Heart right ventricle (tissue), 16 donors: ENCODE measurements around the gene FAM217B. TPM values are rescaled to one million over a fixed set of nuclear protein-coding genes. Genes with fewer than 3 reads are reported as not detected.
"Not testable (repeated sequence)": the region's sequence is repeated elsewhere in the genome, so short reads cannot be mapped to it uniquely, and the experiment has no call there.

Experiments
- ATAC-seq, 8 donors: fragments of 200-7000 bp; cut with Tn5 transposase; one replicate each; pipeline ENCODE4 v1.9.1; 2020; ENCODE audit warnings: mild to moderate bottlenecking in 8 of 8, moderate library complexity in 8 of 8, moderate number of reproducible peaks in 1 of 8
- DNase-seq, 2 donors: peaks; one replicate each; pipeline ENCODE4 v3.0.0-alpha.2; 2020
- H3K27ac ChIP-seq, 10 donors: fragments of 200-600 bp; sonication (generic) in 2 of 10; one replicate each; pipeline versions ENCODE4 v1.5.0 to v1.8.0; 2020 to 2022; ENCODE audit warnings: mild to moderate bottlenecking in 3 of 10
- H3K27me3 ChIP-seq, 7 donors: fragments of 200-600 bp; one replicate each; pipeline ENCODE4 v1.8.0; 2021 to 2022; ENCODE audit warnings: mild to moderate bottlenecking in 2 of 7
- H3K36me3 ChIP-seq, 9 donors: fragments of 200-600 bp; sonication (generic) in 1 of 9; one replicate each; pipeline versions ENCODE4 v1.5.0 to v1.8.0; 2020 to 2022; ENCODE audit warnings: mild to moderate bottlenecking in 2 of 9
- H3K4me1 ChIP-seq, 9 donors: fragments of 200-600 bp; sonication (generic) in 1 of 9; one replicate each; pipeline versions ENCODE4 v1.5.0 to v1.8.0; 2020 to 2022; ENCODE audit warnings: mild to moderate bottlenecking in 4 of 9
- H3K4me3 ChIP-seq, 10 donors: fragments of 200-600 bp; sonication (generic) in 2 of 10; one replicate each; pipeline versions ENCODE4 v1.5.0 to v1.8.0; 2020 to 2022; ENCODE audit warnings: mild to moderate bottlenecking in 7 of 10, moderate library complexity in 2 of 10
- H3K9me3 ChIP-seq, 11 donors: fragments of 200-600 bp in 10 of 11; sonication (generic) in 2 of 11; one replicate each; pipeline versions ENCODE4 v1.5.0 to v1.8.0; 2013 to 2022; ENCODE audit warnings: mild to moderate bottlenecking in 2 of 11, control low read depth in 1 of 11, moderate library complexity in 1 of 11
- CTCF ChIP-seq, 9 donors: fragments of 200-600 bp; sonication (generic) in 2 of 9; IDR thresholded peaks; one replicate each; pipeline versions ENCODE4 v1.5.0 to v1.8.0; 2021 to 2022; ENCODE audit warnings: antibody characterized with exemption in 9 of 9, mild to moderate bottlenecking in 5 of 9, moderate library complexity in 1 of 9
- WGBS, 2 donors: extraction: QIAGEN DNeasy Blood & Tissue Kit; methylation state at CpG; one replicate each; pipeline ENCODE4 v1.1.7; 2013; ENCODE audit warnings: inconsistent platforms in 1 of 2; 5-methylcytosine and 5-hydroxymethylcytosine counted together
- intact Hi-C, 10 donors: fragments of 100-400 bp; cut with DNase I; formaldehyde crosslinking; loops; one replicate each; pipeline versions ENCODE4 v1.11.1 to v1.14.2; 2022
- polyA plus RNA-seq, 2 donors: library from polyadenylated mRNA; stranded (reverse); fragments of 200-250 nt; gene quantifications; one replicate each; pipeline ENCODE4 v1.2.3, GENCODE V29; 2013
- total RNA-seq, 10 donors: library from RNA; stranded (reverse); fragmentation: NEBNext Ultra II Directional in 3 of 10; extraction: Animal tissue kit (Norgen Biotek cat#: 25700) in 3 of 10; gene quantifications; one replicate each; pipeline versions ENCODE4 v1.2.1 to v1.2.4, GENCODE V29; 2021 to 2023
- donor health status: Arrhythmogenic right ventricular cardiomyopathy.
- donor health status: ischemic (EF 13 %, LVEDD 7.1; RV severe dilation, severe dysfunction).
- donor health status: healthy with polysubstance abuse.
- donor health status: DM: no; HTN: yes; CAD: no.
- donor health status: DM: no; HTN: no; CAD: no.
- donor health status: ischemic (EF 25% LVEDD 6.9; RV normal size, moderate dysfunction).
- donor health status: ischemic (EF 25% LVEDD 5.7; RV mildly dilated, moderate dysfunction).
- donor health status: healthy.
- donor health status: DM: yes; HTN: yes; CAD: no.
- donor health status: Ischemic cardiomyopathy.
- donor health status: ischemic (EF 35%, LVEDD 5.7; RV mildly dilated, moderate dysfunction).
- donor health status: nonischemic (EF 11% LVEDD 7.7; RV severe dilation, severe dysfunction).
- donor health status: DM: yes; HTN: yes; CAD: no.
- donor health status: PGD.
- donor health status: ischemic (EF 29% LVEDD 5.4; RV normal size, mild dysfunction).
- donor health status: nonischemic (EF 23%, LVEDD 6.1; RV moderate dilation, normal function).

The FAM217B gene
- total and polyA plus RNA-seq, 12 donors: 2.4 to 38.3 (median 27.2) TPM

DNA sequence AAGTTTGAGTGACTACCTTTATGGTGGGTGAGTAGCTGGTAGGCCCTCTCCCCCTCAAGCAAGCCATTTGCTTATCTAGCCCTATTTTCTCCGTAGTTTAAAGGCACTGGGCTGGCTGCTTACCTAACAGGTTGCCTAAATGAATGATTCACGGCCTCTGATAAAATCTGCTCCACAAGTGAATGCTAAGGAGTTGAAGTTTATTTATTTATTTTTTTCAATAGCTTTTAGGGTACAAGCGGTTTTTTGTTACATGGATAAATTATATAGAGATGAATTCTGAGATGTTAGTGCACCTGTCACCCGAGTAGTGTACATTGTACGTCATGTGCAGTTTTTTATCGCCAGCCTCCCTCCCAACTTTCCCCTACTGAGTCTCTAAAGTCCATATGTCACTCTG is 9.7 kb downstream of the FAM217B start:
- no peak for ATAC-seq
- H3K9me3 ChIP-seq: no peaks in the 10 kb centered on the region
- no peaks in the 10 kb centered on the region for H3K27me3 ChIP-seq
- no peak overlapping the region for H3K4me3 ChIP-seq
- H3K36me3 ChIP-seq: peaks cover 0 to 59% (median 12%) of the 10 kb centered on the region in 9 donors
- no peak for TF ChIP-seq CTCF (IDR thresholded peaks at IDR 0.05)
- WGBS, 2 donors: 92 to 94% methylated on average over 6 of the region's 6 CpGs
- H3K4me1 ChIP-seq: peaks cover 0 to 47% (median 25%) of the 10 kb centered on the region in 9 donors
- DNase-seq: no peak
- intact Hi-C loops: loop anchor here in 5 of 10 donors (5.0 to 10.0 kb wide), 5 partner anchors 85 to 1292 kb away; no protein-coding TSS in a partner anchor
- H3K27ac ChIP-seq: no peak overlapping the region

GRCh38 chr20:59954718-59955117 is 14.5 kb downstream of the FAM217B start:
- Histone ChIP-seq H3K9me3 (no peaks in the 10 kb centered on the region), H3K36me3 (peaks cover 0 to 48% (median 2%) of the 10 kb centered on the region in 9 donors), H3K4me3 (no peak overlapping the region), H3K27ac (no peak overlapping the region), H3K27me3 (no peaks in the 10 kb centered on the region), H3K4me1 (peaks cover 0 to 9% (median 0%) of the 10 kb centered on the region in 9 donors)
- WGBS, 2 donors: 90 to 94% methylated on average over 4 of the region's 4 CpGs
- no peak for ATAC-seq
- no peak for DNase-seq
- no peak for TF ChIP-seq CTCF (IDR thresholded peaks at IDR 0.05)
- intact Hi-C loops: loop anchor here in 1 of 10 donors (10.0 kb wide), 1 partner anchor 100 kb away; no protein-coding TSS in a partner anchor

DNA sequence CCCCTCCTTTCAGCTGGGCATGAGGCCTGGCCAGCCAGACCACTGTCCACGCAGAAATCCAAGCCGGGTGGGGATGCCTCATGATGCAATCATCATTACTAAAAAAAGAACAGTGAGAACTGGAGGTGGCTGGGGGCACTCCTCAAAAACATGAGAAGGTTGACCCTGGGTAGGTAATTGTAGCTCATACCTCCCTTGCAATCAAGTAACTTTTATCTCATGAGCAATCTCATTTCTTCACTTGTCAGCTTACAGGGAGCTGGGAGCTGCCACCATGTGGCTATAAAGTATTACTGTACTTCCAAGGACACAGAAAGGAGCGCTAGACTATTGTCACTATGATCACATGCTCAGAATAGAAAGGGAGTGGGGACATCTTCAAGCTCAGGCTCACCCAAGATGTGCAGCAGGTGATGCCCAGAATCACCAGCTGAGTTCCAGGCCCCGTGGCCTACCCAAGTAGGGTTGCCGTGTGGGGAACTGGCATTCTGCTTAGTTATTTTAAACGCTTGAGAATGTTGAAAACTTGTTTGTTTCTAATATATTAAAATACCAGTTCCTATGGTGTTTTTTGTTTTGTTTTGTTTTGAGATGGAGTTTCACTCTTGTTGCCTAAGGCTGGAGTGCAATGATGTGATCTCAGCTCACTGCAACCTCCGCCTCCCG is 15.1 kb downstream of the FAM217B start:
- H3K27ac ChIP-seq: no peak overlapping the region
- no peak overlapping the region for H3K4me3 ChIP-seq
- peak in 7 of 9 donors; percentile 29 to 54 (median 39) for TF ChIP-seq CTCF (IDR thresholded peaks at IDR 0.05)
- WGBS, 2 donors: 80 to 81% methylated on average over 8 of the region's 8 CpGs
- peaks cover 0 to 9% (median 0%) of the 10 kb centered on the region in 9 donors for H3K4me1 ChIP-seq
- peaks cover 0 to 42% (median 0%) of the 10 kb centered on the region in 9 donors for H3K36me3 ChIP-seq
- ATAC-seq (peak in 5 of 8 donors; percentile 37 to 59 (median 53)), DNase-seq (no peak)
- intact Hi-C loops: loop anchor here in 1 of 10 donors (10.0 kb wide), 1 partner anchor 100 kb away; no protein-coding TSS in a partner anchor
- no peaks in the 10 kb centered on the region for H3K27me3 ChIP-seq
- H3K9me3 ChIP-seq: no peaks in the 10 kb centered on the region

GRCh38 chr20:59957568-59957967 is 17.4 kb downstream of the FAM217B start:
- H3K27ac ChIP-seq, H3K9me3 ChIP-seq, ATAC-seq, DNase-seq, H3K4me1 ChIP-seq, H3K27me3 ChIP-seq, H3K4me3 ChIP-seq: not testable (repeated sequence)
- peaks cover 0 to 19% (median 0%) of the 10 kb centered on the region in 9 donors for H3K36me3 ChIP-seq
- intact Hi-C loops: loop anchor here in 1 of 10 donors (10.0 kb wide), 1 partner anchor 97 kb away; no protein-coding TSS in a partner anchor

- no peak within 1 kb of the TSS for H3K27ac ChIP-seq
- no peaks in the 10 kb centered on the region for H3K9me3 ChIP-seq
- peaks cover 0 to 9% (median 0%) of the 10 kb centered on the region in 9 donors for H3K4me1 ChIP-seq
- no peak within 1 kb of the TSS for H3K4me3 ChIP-seq
- no peak for DNase-seq
- H3K27me3 ChIP-seq: no peaks in the 10 kb centered on the region
- ATAC-seq: no peak
- TF ChIP-seq CTCF (IDR thresholded peaks at IDR 0.05): no peak
- H3K36me3 ChIP-seq: peaks cover 0 to 14% (median 0%) of the 10 kb centered on the region in 9 donors
- intact Hi-C loops: loop anchor here in 1 of 10 donors (10.0 kb wide), 1 partner anchor 97 kb away; no protein-coding TSS in a partner anchor
- WGBS, 2 donors: 88% methylated on average over 5 of the region's 5 CpGs
These were observed 17.9 kb downstream of the FAM217B start, which contains the start of gene CDH26 for GRCh38 chr20:59958123-59958522. TSS of gene CDH26 (plus strand) at chr20:59958423. CDS start at chr20:59958727, 304 bp downstream.
